CD4-positive, alpha-beta T cell treated with Interleukin-1 beta for 1 hour (primary cell): ENCODE results near the gene DNAH6.
"Not testable (repeated sequence)": the region's sequence is repeated elsewhere in the genome, so short reads cannot be mapped to it uniquely, and the experiment has no call there.

Experiments used
- DNase-seq, 2 donors: peaks; one replicate each; pipeline ENCODE4 v3.0.0-alpha.2; 2020 to 2022

Gene DNAH6

DNA sequence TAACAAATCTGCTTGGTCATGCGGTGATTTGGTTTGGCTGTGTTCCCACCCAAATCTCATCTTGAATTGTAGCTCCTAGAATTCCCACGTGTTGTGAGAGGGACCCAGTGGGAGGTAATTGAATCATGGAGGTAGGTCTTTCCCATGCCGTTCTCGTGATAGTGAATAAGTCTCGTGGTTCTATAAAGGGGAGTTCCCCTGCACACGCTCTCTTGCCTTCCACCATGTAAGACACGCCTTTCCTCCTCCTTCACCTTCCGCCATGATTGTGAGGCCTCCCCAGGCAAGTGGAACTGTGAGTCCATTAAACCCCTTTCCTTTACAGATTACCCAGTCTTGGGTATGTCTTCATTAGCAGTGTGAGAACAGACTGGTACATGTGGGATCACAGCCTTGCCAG, 327.8 kb downstream of the DNAH6 start:
- DNase-seq = no peak

DNA sequence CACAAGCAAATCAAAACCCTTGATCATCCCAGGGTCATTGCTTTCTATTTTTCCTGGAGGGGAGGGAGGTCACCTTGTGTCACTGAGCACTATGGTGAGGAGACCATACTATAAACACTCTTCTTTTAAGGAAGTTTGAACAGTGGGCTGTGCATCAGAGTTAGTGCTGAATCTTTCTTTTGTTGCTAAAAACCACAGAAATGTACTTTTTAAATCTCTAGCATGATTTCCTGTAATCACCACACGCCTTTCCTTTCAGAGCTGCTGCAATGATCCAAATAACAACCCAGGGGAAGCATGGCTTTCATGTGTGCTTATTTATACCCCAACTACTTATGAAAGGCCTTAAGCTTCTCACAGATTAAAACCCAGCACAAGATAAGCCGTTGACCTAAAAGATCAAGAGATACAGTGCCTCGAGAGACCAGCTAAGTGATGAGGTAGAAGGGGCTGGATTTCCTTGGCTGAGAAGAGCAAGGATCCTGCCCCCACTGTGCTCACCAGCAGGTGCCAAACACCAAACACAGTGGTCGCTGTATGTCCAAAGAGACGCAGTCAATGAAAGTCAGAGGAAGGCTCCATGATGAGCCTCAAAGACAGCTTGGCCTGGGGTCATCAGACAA, 329.9 kb downstream of the DNAH6 start:
- DNase-seq = peak; percentile 55 to 75

- no peak for DNase-seq
Observed at GRCh38 chr2:84846741-84847142, 330.4 kb downstream of the DNAH6 start.

DNA sequence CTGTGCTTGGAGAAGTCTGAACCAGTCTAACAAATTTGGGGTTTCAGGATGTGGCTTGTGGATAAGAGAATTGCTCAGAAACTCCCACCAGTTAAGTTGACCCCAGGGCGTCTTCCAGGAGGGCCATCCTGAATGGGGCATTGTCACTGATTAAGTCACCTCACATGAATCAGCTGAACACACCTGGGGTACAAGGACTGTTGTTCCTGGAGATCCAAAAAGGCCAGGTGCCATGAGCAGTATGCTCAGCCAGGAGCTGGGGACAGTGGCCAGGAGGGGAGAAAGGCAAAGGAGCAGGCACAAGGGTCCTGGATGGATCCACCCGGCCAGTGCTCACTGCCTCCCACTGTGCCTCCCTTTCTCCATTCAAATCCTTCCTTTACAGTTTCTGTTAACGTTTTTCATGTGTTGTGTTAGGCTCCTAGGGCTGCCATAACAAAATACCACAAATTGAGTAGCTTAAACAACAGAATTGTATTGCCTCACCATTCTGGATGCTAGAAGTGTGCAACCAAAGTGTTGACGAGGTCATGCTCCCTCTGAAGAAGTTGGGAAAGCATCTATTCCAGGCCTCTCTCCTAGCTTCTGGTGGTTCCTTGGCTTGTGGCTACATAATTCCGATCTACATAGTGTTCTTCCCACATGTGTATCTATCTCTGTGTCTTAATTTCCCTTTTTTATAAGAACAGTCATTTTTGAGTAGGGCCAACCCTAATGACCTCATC, 331.2 kb downstream of the DNAH6 start:
- no peak for DNase-seq

DNA sequence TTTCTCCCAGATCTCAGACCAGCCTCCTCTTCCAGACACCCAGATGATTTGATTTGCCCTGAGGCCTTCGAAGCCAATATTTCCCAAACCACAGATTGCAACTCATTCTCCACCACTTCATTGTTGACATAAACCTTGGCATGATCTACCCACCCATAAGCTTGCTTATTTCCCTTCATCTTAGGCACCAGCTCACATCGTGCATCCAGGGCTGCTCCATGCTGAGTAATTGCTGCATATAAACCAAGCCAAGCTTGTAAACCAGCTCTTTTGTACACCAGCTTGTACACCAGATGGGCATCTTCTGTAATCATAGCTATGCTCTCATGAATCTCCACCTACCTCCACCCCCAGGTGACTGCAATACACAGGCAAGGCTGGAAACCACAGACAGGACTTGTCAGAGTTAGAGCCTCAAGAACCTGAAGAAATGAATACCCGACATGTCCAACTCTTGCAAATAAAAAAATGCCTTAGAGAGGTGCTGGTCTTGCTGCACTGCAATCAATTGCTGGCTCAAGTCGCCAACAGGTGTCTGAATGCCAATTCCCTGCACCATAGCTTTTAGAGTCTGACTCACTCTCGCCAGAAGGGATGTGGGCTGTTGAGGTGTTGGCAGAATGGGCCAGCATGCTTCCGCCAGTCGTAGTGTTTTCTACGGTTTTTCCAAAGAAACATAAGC, 333.1 kb downstream of the DNAH6 start:
- peak; percentile 27 to 50 for DNase-seq

- no peak for DNase-seq
Observed at GRCh38 chr2:84850471-84850870, 334.2 kb downstream of the DNAH6 start.

GRCh38 chr2:84851876-84852275, 335.6 kb downstream of the DNAH6 start:
- no peak for DNase-seq

DNA sequence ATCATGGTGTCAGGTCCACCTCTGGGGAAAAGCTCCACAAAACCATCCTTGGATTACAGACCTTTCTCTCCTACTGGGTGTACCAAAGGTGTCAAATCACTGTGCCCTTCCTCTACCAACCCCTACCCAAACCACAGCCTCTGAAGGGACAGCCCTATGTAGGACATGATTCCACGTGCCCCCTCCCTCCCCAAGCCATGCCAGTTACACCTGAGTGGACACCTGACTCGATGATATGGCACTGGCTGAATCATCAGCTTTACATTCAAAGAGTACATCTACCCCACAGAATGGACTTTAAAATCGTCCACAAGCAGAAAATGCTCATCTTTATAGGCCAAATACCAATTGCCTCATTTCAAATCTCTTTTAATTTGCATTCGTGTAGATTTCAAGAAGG, 338.6 kb downstream of the DNAH6 start:
- DNase-seq = no peak

DNA sequence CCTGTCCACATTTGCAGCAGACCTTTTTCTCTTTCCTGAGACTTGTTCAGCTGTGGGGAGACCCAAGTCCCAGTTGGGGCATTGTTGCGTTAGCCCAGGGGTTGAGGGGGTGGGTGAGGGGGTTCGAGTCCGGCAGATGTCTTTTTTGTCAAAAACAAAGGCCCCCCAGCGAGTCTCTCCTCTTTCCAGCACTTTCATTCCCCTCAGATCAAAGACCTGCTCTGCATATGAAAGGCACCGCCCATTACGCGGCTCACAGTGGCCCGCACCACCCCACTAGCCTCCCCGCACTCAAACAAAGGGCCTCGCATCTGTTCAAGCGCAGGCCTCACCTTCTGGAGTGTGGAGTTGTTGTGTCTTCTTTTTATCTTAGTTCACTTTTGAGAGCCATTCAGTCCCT, 339.4 kb downstream of the DNAH6 start:
- DNase-seq = peak; percentile 24 to 33

GRCh38 chr2:84856787-84857186, 340.5 kb downstream of the DNAH6 start:
- DNase-seq = peak; percentile 48 to 57

GRCh38 chr2:84857566-84857965, 341.3 kb downstream of the DNAH6 start:
- no peak for DNase-seq

- no peak for DNase-seq
Observed at GRCh38 chr2:84858123-84858522, 341.8 kb downstream of the DNAH6 start.

DNA sequence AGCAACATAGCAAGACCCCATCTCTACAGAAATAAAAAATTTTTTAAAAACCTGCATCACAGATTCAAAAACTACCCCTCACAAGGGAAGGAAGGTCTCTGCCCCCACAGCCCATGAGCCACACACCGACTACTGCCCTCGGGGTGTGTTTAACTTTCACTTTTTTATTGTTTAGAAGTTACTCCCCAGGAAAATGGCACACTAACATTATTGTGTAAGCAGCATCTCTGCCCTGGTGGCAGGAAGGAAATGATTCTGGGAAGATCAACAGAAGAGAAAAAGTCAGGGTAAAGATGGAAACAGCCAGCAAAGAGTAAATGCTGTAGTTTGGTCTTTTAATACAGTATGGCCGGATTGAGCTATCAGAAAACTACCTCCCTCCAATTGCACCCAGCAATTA, 342.6 kb downstream of the DNAH6 start:
- DNase-seq = no peak

- no peak for DNase-seq
Observed at GRCh38 chr2:84861539-84861938, 345.2 kb downstream of the DNAH6 start.

DNA sequence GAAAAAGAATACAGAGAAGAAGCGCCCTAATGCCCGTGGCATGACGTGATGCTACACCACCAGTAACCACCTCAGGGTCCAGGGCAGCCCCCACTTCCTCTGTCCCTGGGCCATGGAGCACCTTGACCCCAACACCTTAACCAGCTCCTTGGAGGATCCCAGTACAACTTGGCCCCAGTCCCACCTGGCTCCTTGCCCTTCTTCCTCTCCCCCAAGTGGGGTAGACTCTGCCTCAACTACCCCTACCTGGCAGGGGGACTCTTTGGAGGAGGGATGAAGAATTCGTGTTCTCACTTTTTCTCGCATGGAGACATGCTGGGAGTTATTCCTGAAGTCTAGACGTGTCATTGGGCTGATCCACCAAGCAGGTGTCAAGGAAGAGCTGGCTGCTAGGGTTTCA, 345.7 kb downstream of the DNAH6 start:
- no peak for DNase-seq

GRCh38 chr2:84865181-84865783, 349.0 kb downstream of the DNAH6 start:
- peak in 1 of 2 donors; percentile 64 for DNase-seq

DNA sequence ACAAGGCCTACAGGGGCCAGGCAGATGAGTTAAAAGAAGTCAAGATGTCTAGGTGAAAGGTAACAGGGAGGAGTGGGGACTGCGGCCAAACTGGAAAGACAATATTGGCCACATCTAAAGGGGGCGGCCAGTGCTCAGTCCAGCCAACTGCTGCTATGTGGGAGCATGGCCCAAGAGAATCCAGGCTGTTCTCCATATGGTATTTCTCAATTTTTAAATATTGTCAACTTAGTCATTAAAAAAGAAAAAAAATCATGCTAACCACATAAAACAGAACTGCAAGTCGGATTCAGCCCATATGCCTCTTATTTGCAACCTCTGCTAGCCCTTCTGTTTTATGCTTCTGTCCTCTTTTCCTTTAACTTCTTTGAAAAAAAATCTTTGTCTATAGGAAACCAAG, 349.8 kb downstream of the DNAH6 start:
- no peak for DNase-seq

DNA sequence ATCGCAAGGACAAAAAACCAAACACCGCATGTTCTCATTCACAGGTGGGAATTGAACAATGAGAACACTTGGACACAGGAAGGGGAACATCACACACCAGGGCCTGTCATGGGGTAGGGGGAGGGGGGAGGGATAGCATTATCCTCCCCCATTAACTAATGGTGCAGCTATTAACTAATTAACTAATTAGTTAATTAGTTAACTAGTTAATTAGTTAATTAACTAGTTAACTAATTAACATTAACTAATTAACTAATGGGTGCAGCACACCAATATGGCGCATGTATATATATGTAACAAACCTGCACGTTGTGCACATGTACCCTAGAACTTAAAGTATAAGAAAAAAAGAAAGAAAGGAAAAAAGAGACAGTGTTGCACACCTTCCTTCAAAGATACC, 352.0 kb downstream of the DNAH6 start:
- DNase-seq = not testable (repeated sequence)
